Endometrial microvascular endothelial cells (primary cell): ENCODE results near the gene GJA4. TPM values are rescaled to one million over a fixed set of nuclear protein-coding genes. Genes with fewer than 3 reads are reported as not detected.

Experiments
- in situ Hi-C: cut with HindIII; loops from 2 replicates; pipeline ENCODE4 v1.10.0; 2017; ENCODE audit warnings: low sequenced_read_pairs, low pct_unique_long_range_greater_than_20kb; ENCODE audit errors: inconsistent ontology term
- total RNA-seq: library from RNA; depleted of rRNA; stranded (reverse); fragments of >200 nt; gene quantifications from one replicate; pipeline ENCODE4 v1.2.3, GENCODE V29; 2015; ENCODE audit errors: inconsistent ontology term

The GJA4 gene
- not detected for total RNA-seq

GRCh38 chr1:34792868-34793727, at the start of gene GJA4:
Gene GJA4, plus strand, starts transcription at chr1:34792999. Its CDS starts 1,215 bp downstream, at chr1:34794214.
- in situ Hi-C loops, result no loop called here

- in situ Hi-C loops, result no loop called here
Measured at GRCh38 chr1:34743775-34744174, 49.0 kb upstream of the GJA4 start.

- in situ Hi-C loops, result no loop called here
Measured at GRCh38 chr1:34744851-34745250, 47.9 kb upstream of the GJA4 start.

- in situ Hi-C loops, result no loop called here
Measured at GRCh38 chr1:34745666-34746065, 47.1 kb upstream of the GJA4 start.

- in situ Hi-C loops, result no loop called here
Measured at GRCh38 chr1:34746101-34746500, 46.7 kb upstream of the GJA4 start.

GRCh38 chr1:34746785-34747637, 45.8 kb upstream of the GJA4 start:
- in situ Hi-C loops, result no loop called here

- in situ Hi-C loops, result no loop called here
Measured at GRCh38 chr1:34747638-34747941, 45.2 kb upstream of the GJA4 start.

GRCh38 chr1:34749992-34750391, 42.8 kb upstream of the GJA4 start:
- in situ Hi-C loops, result no loop called here

GRCh38 chr1:34750610-34751009, 42.2 kb upstream of the GJA4 start:
- in situ Hi-C loops, result no loop called here

- in situ Hi-C loops, result no loop called here
Measured at GRCh38 chr1:34753163-34753562, 39.6 kb upstream of the GJA4 start.

- in situ Hi-C loops, result no loop called here
Measured at GRCh38 chr1:34754964-34755637, 37.7 kb upstream of the GJA4 start, which contains the start of gene GJB5. Gene GJB5, plus strand, starts transcription at chr1:34755047. Its CDS starts 2,284 bp downstream, at chr1:34757331.

GRCh38 chr1:34755961-34756360, 36.8 kb upstream of the GJA4 start:
- in situ Hi-C loops, result no loop called here

GRCh38 chr1:34757386-34757785, 35.4 kb upstream of the GJA4 start:
- in situ Hi-C loops, result no loop called here

- in situ Hi-C loops, result no loop called here
Measured at GRCh38 chr1:34758751-34759150, 34.0 kb upstream of the GJA4 start.

GRCh38 chr1:34759503-34760357, 33.1 kb upstream of the GJA4 start, which contains the start of gene GJB4:
Gene GJB4, plus strand, starts transcription at chr1:34759740. Its CDS starts 1,515 bp downstream, at chr1:34761255.
- in situ Hi-C loops, result no loop called here

- in situ Hi-C loops, result no loop called here
Measured at GRCh38 chr1:34761176-34761761, 31.5 kb upstream of the GJA4 start.

- in situ Hi-C loops, result no loop called here
Measured at GRCh38 chr1:34761776-34762307, 31.0 kb upstream of the GJA4 start.
